ENCODE measurements around the gene TGFBR1. TPM values are rescaled to one million over a fixed set of nuclear protein-coding genes. Genes with fewer than 3 reads are reported as not detected.

Gene TGFBR1
- total RNA-seq, 2 experiments from 2014 or later, result 72.5 to 78.0 TPM

- no peak for ATAC-seq
Observed at GRCh38 chr9:99197987-99198386, 93.1 kb downstream of the TGFBR1 start.

GRCh38 chr9:99199938-99200539 is 95.1 kb downstream of the TGFBR1 start:
- H3K27me3 Mint-ChIP-seq, result peaks cover 3% of the 10 kb centered on the region
- ATAC-seq, result no peak
- CTCF ChIA-PET, result interaction anchor here (0.7 to 0.9 kb wide), 2 partner anchors 13 to 65 kb away, joined by 3 to 4 read pairs; no protein-coding TSS in a partner anchor

More at GRCh38 chr9:99197987-99198386, 93.1 kb downstream of the TGFBR1 start:
- Mint-ChIP-seq H3K9me3 (ENCODE audit: low read depth) (no peaks in the 10 kb centered on the region), H3K27ac (no peak overlapping the region), H3K4me1 (peaks cover 26% of the 10 kb centered on the region), H3K27me3 (peaks cover 6% of the 10 kb centered on the region), H3K36me3 (no peaks in the 10 kb centered on the region), H3K4me3 (no peak overlapping the region)
- CTCF ChIA-PET, result interaction anchor here (1.2 to 3.5 kb wide), 3 partner anchors 13 to 99 kb away, joined by 4 to 20 read pairs (median 4); no protein-coding TSS in a partner anchor
- DNase-seq, result no peak

GRCh38 chr9:99201603-99202002 is 96.7 kb downstream of the TGFBR1 start:
- Mint-ChIP-seq H3K4me3 (no peak overlapping the region), H3K4me1 (peaks cover 9% of the 10 kb centered on the region), H3K27ac (no peak overlapping the region), H3K36me3 (no peaks in the 10 kb centered on the region), H3K9me3 (ENCODE audit: low read depth) (no peaks in the 10 kb centered on the region), H3K27me3 (peaks cover 10% of the 10 kb centered on the region)
- ATAC-seq (no peak), DNase-seq (no peak)
- CTCF ChIA-PET, result interaction anchor here (1.4 to 1.5 kb wide), 2 partner anchors 8 to 15 kb away, joined by 6 read pairs; no protein-coding TSS in a partner anchor

More at GRCh38 chr9:99199938-99200539, 95.1 kb downstream of the TGFBR1 start:
- no peak for DNase-seq
- Mint-ChIP-seq H3K9me3 (ENCODE audit: low read depth) (no peaks in the 10 kb centered on the region), H3K4me3 (no peak overlapping the region), H3K36me3 (no peaks in the 10 kb centered on the region), H3K27ac (no peak overlapping the region), H3K4me1 (peaks cover 13% of the 10 kb centered on the region)

Other genes with a start within 250 kb of the TGFBR1 start
- under 1 TPM; 0.45 to 0.53 TPM for gene COL15A1, start 161.2 kb upstream of the TGFBR1 start, total RNA-seq
- 10 to 100 TPM; 20.2 to 35.4 TPM for gene ALG2, start 116.8 kb downstream of the TGFBR1 start, total RNA-seq
- 100 to 1,000 TPM; 101 to 154 TPM for gene SEC61B, start 117.2 kb downstream of the TGFBR1 start, total RNA-seq